HG03439 (cell line): ENCODE measurements around the gene EIF2AK2.

Experiments used
- ATAC-seq: cut with Tn5 transposase; IDR thresholded peaks from one replicate; pipeline ENCODE4 v1.9.1; 2021; ENCODE audit warnings: mild to moderate bottlenecking, moderate library complexity; ENCODE audit not compliant: unreplicated experiment

The EIF2AK2 gene

DNA sequence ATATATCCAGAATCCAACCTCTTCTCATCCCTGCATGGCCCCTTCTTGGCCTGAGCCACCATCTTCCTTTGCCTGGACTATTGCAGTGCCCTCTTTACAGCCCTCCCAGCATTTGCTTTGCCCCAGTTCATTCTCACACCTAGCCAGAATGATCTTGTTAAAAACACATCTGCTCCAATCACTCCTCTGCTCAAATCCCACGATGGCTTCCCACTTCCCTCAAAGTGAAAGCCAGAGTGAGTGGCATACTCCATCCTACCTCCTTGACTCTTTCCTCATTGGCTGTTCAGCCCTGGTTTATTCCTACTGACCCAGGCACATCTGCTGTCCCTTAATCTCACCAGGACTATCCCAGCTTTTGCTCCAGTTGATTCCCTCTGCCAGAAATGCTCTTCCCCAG, 17.0 kb upstream of the EIF2AK2 start:
- ATAC-seq: no peak

DNA sequence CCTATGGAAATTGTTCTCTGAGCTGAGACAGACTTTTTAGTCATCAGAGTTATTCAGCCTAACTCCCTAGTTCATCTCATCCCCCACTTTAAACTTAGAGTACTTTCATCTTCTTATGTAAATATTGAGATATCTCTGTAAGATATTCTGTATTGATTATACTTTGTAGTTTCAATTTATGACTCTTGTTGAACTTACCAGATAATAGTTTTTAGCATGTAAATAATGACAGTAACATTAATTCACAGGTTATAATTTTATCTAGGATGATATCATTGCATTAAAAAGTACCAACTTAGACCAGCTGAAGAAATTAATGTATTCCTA, 14.8 kb upstream of the EIF2AK2 start:
- no peak for ATAC-seq

GRCh38 chr2:37168217-37168981, 11.6 kb upstream of the EIF2AK2 start:
- no peak for ATAC-seq

GRCh38 chr2:37167636-37168180, 10.9 kb upstream of the EIF2AK2 start:
- no peak for ATAC-seq

- ATAC-seq: no peak
These were observed 8.0 kb upstream of the EIF2AK2 start for GRCh38 chr2:37164757-37165156.

- peak; percentile 10 for ATAC-seq
These were observed 516 bp downstream of the EIF2AK2 start for GRCh38 chr2:37156071-37156856.

DNA sequence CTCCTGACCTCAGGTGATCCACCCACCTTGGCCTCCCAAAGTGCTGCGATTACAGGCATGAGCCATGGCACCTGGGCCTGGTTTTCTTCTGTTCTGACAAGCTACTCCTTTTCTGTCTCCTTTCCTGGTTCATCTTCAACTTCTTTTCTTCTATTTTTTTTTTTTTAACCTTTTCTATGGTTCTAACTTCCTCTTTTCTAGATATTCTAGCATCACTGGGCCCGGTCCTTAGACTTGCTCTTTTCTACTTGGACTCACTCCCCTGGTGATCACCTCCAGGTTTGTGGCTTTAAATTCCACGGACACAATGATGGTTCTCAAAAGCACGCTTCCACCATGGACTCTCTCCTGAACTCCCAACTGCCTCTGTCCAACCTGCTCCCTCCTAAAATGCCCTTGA, 2.0 kb downstream of the EIF2AK2 start:
- ATAC-seq: no peak

DNA sequence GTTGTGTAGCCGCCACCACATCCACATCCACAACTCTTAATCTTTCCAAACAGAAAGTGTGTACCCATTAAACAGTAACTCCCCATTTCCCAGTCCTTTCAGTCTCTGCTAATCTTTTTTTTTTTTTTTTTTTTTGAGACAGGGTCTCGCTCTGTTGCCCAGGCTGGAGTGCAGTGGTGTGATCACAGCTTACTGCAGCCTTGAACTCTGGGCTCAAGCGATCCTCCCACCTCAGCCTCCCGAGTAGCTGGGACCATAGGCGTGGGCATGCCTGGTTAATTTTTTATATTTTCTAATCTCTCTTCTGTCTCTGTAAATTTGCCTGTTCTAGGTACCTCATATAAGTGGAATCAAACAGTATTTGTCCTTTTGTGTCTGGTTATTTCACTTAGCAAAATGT, 3.6 kb downstream of the EIF2AK2 start:
- no peak for ATAC-seq

DNA sequence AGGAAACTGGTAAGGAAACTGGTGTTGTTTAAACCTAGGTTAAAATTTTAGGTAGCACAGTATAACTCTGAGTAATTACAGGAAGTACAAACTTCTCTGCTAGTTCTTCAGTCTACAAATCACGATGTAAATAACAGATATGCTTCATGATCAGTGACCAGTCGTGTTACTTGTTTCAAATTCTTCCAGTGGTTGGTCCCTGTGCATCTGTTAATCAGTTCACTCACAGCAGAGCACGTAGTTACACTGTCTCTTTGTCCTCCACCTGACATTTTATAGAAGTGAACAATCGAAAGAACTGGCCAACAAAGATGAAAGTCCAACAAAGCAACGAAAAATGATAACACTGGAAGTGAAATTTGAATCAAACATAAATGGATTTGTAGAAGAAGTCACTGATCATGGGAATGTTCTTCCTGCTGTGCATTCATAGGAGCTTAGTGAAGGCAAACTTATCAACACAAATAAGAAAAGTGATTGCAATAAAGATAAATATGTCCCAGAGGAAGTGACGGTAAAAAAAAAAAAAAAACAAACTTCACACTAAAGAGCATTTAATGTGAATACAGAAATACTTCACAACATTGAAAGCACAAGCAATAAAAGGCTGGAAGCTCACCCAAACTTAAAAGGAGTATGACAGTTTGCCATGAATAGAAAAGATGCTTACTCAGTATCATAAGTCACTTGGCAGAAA, 7.0 kb downstream of the EIF2AK2 start:
- no peak for ATAC-seq

DNA sequence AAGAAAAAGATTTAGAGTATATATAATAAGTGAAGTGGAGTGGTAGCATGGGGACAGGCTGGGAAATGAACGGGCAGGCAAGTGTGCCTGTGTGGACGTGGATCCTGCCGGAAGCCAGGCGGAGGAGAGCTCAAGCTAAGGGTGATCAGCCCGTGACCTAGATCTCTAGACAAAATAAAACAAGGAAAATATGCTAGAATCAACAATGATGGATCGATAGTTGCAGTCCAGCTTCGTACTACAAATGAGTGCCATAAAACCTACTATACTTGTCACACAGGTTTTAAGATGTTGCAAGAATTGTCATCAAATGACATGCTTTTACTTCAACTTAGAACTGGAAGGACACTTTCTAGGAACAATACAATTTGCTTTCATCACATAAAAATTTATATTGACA, 8.5 kb downstream of the EIF2AK2 start:
- no peak for ATAC-seq

GRCh38 chr2:37146062-37146461, 10.7 kb downstream of the EIF2AK2 start:
- no peak for ATAC-seq

- no peak for ATAC-seq
These were observed 12.8 kb downstream of the EIF2AK2 start for GRCh38 chr2:37143974-37144373.

DNA sequence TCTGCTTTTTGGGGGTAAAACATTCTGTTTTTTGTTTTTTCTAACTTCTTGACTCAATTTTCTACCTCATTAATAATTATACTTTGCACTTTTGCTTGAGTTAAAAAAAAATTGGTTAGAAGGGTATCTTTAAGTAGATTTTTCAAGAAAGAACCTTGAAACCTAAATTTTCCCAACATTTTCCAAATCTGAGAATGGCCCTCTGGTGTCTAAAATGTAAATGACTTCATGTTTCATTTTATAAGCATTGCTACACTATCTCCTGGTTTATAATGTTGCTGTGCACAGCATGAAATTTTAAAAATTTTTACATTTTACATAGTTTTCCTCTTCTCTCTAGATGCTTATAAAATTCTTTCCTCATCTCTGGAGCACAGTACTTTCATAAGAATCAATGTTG, 14.2 kb downstream of the EIF2AK2 start:
- ATAC-seq: no peak

DNA sequence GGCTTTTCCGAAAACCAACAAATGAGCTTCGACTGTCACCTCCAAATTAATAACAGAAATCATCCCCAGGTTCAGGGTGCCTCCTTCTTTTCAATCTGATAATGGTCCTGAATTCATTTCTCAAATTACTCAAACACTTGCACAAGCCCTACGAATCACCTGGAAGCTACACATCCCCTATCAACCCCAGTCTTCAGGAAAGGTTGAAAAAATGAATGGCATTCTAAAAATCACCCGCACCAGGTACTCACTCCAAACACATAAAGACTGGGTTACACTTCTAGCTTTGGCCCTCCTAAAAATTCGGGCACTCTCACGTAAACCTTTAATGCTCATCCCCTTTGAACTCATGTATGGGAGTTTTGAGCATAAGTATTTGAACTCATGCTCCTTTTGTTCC, 23.9 kb downstream of the EIF2AK2 start:
- ATAC-seq: no peak

GRCh38 chr2:37125416-37125815, 31.4 kb downstream of the EIF2AK2 start:
- ATAC-seq: no peak

GRCh38 chr2:37119157-37119556, 37.6 kb downstream of the EIF2AK2 start:
- no peak for ATAC-seq

GRCh38 chr2:37117566-37117965, 39.2 kb downstream of the EIF2AK2 start:
- no peak for ATAC-seq

DNA sequence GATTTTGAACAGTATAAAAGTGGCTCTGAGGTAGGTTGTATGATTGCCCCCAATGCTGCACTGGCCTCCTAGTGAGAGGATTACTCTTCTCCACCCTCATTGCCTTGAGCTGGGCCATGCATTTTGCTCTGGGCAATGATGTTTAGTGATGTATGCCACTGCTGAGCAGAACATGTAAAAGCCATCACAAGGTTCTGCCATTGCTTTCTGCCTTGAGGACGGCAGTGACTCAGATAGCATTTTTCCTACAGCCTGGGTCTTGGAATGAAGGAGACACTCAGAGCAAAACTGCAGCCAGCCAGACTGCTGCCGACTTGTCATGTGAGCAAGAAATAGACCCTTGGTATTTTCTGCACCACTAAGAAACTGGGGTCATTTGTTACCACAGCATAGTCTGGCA, 44.8 kb downstream of the EIF2AK2 start:
- no peak for ATAC-seq

DNA sequence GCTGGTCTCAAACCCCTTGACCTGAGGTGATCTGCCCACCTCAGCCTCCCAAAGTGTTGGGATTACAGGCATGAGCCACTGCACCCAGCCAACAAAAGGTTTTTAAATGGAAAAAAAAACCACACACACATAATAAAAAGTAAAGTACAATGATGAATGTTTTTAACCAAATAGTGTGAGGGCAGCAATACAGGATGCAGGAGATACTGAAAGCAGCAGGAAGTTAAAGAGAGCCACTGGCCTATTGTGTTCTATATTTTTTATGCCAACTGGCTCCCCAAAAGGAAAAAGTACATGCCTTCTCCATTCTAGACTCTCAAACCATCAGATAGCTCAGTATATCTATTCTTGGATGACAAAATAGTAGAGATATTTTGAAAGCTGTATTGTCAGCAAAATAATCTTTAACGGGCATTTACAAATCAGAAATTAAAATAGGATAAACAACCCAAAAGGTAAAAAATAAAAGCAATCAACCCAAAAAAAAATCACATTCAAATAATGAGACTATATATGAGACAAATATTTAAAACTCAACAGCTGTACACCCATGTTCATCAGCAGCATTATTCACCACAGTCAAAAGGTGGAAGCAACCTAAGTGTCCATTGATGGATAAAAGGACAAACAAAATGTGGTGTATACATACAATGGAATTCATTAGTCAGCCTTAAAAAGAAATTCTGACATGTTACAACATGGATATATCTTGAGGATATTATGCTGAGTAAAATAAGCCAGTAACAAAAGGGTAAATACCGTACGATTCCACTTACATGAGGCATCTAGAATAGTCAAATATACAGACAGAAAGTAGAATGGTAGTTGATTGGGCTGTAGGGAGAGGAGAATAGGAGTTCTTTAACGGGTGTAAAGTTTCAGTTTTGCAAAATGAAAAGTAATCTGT, 46.2 kb downstream of the EIF2AK2 start:
- no peak for ATAC-seq

GRCh38 chr2:37109523-37109922, 47.3 kb downstream of the EIF2AK2 start:
- no peak for ATAC-seq

DNA sequence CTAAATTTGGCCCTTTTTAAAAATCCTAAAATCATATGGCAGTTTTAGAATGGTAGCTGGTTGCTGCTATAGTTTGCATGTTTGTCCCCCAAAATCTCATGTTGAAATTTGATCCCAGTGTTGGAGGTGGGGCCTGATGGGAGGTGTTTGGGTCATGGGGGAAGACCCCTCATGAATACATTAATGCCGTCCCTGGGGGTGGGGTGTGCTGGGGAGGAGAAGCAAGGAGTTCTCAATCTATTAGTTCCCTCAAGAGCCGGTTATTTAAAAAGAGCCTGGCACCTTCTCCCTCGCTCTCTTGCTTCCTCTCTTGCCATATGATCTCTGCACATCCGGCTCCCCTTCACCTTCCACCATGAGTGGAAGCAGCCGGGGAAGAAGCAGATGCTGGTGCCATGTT, 51.6 kb downstream of the EIF2AK2 start:
- no peak for ATAC-seq
